SU-DHL-6 (cell line): Measurements from ENCODE around the gene HMGN5.

Experiments
- EZH2phosphoT487 ChIP-seq: fragments of 200-600 bp; sonication (generic), shearing (Covaris generic); conservative IDR thresholded peaks from 2 replicates; pipeline ENCODE4 v1.6.1; 2018; ENCODE audit warnings: mild to moderate bottlenecking, antibody characterized with exemption, low read length, moderate library complexity, mixed read lengths
- TF ChIP-seq, protein P1 (sequence below): fragments of 200-600 bp; sonication (generic); IDR thresholded peaks from one replicate; pipeline ENCODE4 v1.5.1; 2017; ENCODE audit warnings: antibody characterized with exemption, mild to moderate bottlenecking, low read length, moderate library complexity; ENCODE audit not compliant: insufficient read depth, poor library complexity, severe bottlenecking

DNA sequence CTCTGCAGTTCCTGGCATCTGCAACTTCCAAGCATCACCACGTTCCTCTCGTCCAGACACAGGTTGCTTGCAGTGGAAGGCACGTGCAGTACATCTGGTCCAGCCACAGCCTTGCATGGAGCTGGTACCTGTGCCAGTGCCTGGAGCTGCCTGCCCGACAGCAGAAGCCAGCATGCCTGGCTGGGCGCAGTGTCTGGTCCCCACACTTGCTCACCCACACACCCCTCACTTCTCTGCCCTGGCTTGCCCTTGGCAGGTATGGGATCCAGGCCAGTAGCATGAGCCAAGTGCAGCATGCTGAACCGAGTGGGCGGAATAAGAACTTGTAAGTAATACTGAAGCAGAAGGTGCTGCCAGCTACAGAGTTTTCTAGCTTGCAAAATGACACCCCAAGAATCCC lies 40.0 kb upstream of the HMGN5 start:
- TF ChIP-seq, protein P1, sequence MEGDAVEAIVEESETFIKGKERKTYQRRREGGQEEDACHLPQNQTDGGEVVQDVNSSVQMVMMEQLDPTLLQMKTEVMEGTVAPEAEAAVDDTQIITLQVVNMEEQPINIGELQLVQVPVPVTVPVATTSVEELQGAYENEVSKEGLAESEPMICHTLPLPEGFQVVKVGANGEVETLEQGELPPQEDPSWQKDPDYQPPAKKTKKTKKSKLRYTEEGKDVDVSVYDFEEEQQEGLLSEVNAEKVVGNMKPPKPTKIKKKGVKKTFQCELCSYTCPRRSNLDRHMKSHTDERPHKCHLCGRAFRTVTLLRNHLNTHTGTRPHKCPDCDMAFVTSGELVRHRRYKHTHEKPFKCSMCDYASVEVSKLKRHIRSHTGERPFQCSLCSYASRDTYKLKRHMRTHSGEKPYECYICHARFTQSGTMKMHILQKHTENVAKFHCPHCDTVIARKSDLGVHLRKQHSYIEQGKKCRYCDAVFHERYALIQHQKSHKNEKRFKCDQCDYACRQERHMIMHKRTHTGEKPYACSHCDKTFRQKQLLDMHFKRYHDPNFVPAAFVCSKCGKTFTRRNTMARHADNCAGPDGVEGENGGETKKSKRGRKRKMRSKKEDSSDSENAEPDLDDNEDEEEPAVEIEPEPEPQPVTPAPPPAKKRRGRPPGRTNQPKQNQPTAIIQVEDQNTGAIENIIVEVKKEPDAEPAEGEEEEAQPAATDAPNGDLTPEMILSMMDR = no peak
- TF ChIP-seq EZH2phosphoT487 = no peak
